KOPT-K1 (cell line): ENCODE data around the gene GRK5.

Experiments used
- H3K27ac ChIP-seq: fragments of 200-600 bp; sonication (generic); 2 replicates; pipeline ENCODE4 v1.5.1; 2016; ENCODE audit warnings: antibody characterized with exemption, mild to moderate bottlenecking, low read depth, low read length; ENCODE audit not compliant: poor library complexity, severe bottlenecking
- H3K36me3 ChIP-seq: fragments of 200-600 bp; sonication (generic); 2 replicates; pipeline ENCODE4 v1.5.1; 2017; ENCODE audit warnings: antibody characterized with exemption, mild to moderate bottlenecking, low read length, moderate library complexity; ENCODE audit not compliant: insufficient read depth
- H3K9me3 ChIP-seq: fragments of 200-600 bp; sonication (generic); 2 replicates; pipeline ENCODE4 v1.5.1; 2017; ENCODE audit warnings: antibody characterized with exemption, low read length, mild to moderate bottlenecking; ENCODE audit not compliant: insufficient read depth, poor library complexity, severe bottlenecking

The GRK5 gene

DNA sequence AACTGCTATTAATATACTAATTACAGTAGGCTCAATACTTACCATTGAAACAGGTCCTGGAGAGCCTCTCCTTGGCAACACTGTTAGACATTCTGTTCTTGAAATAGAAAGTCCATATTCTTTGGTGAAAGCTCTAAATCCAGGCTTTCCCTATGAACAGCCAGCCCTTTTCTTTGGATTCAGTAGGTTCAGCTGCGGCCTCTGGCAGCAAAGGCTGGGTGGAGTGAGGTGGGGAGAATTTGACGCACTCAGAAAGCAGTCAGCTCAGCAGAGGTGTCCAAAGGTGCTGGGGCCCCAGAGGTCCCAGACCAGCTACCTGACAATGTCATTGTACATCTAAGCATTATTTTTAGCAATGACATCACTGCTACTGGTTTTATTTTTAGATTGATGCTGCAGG is 146.1 kb downstream of the GRK5 start:
- Histone ChIP-seq H3K27ac (no peak overlapping the region), H3K36me3 (peaks cover 32% of the 10 kb centered on the region), H3K9me3 (peaks cover 43% of the 10 kb centered on the region)

DNA sequence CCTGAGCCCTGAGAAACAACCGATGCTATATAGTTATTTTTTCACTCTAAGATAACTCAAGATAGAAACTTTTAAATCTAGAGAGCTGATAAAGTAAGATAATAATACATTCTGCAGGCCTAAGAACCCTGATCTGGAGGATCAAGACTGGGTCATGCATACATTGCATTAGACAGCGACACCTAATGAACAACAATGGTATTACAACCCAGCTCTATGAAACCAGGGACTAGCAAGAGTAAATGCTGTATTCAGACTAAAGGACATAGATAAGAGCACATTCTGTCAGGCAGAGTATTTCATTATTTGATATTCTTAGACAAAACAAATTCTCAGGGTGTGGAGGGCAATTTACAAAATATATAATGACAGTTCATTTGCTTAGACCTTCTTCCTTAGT is 148.6 kb downstream of the GRK5 start:
- no peak overlapping the region for H3K27ac ChIP-seq
- peaks cover 13% of the 10 kb centered on the region for H3K36me3 ChIP-seq
- H3K9me3 ChIP-seq: peaks cover 30% of the 10 kb centered on the region

GRCh38 chr10:119357412-119358151 is 150.2 kb downstream of the GRK5 start:
- no peak overlapping the region for H3K27ac ChIP-seq
- peaks cover 18% of the 10 kb centered on the region for H3K9me3 ChIP-seq
- H3K36me3 ChIP-seq: no peaks in the 10 kb centered on the region

DNA sequence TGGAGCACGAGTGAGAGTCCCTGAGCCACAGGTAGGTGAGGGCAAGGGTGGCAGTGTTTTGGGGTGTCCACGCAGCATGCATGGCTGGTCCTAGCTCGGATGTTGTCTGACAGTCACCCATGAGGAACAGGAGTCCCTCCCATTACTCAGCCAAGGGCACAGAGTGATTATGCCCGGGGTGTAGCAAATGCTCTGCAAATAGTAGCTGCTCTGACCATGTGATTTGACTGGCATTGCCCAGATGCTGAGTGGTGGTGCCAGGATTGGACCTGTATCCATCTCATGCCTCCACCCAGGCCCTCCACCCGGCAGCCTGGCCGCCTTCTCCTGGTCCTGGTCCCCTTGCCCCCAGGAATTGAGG is 150.8 kb downstream of the GRK5 start:
- Histone ChIP-seq H3K9me3 (peaks cover 18% of the 10 kb centered on the region), H3K27ac (no peak overlapping the region), H3K36me3 (no peaks in the 10 kb centered on the region)

- Histone ChIP-seq H3K9me3 (peaks cover 18% of the 10 kb centered on the region), H3K36me3 (no peaks in the 10 kb centered on the region), H3K27ac (no peak overlapping the region)
Observed at GRCh38 chr10:119358567-119358966, 151.2 kb downstream of the GRK5 start.

GRCh38 chr10:119359025-119359424 is 151.7 kb downstream of the GRK5 start:
- Histone ChIP-seq H3K9me3 (peaks cover 18% of the 10 kb centered on the region), H3K27ac (no peak overlapping the region)

GRCh38 chr10:119360181-119360921 is 153.0 kb downstream of the GRK5 start:
- Histone ChIP-seq H3K36me3 (no peaks in the 10 kb centered on the region), H3K9me3 (peaks cover 13% of the 10 kb centered on the region), H3K27ac (no peak overlapping the region)

More at GRCh38 chr10:119359025-119359424, 151.7 kb downstream of the GRK5 start:
- H3K36me3 ChIP-seq: no peaks in the 10 kb centered on the region

- Histone ChIP-seq H3K36me3 (peaks cover 6% of the 10 kb centered on the region; the same call in 1 of the 2 replicates), H3K27ac (no peak overlapping the region), H3K9me3 (peaks cover 6% of the 10 kb centered on the region)
Observed at GRCh38 chr10:119361037-119361436, 153.7 kb downstream of the GRK5 start.

DNA sequence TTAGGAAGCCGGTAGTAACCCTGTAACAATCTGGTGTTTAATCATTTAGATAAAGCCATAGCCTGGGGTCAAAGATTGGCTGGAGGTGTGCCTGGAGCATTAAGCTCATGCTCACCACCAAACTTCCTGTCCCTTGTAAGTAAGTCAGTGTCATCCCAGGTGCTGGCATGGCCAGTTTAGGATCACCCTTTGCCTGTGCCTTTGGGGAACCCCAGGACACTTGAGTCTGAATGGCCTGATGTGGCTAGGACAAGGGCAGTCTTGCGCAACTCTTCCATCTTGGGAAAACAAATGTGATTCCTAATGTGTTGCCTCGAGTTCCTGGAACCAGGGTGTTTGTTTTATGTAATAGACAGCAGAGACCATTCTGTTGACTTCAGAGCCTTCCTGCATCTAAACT is 154.8 kb downstream of the GRK5 start:
- peaks cover 7% of the 10 kb centered on the region; the same call in 1 of the 2 replicates for H3K36me3 ChIP-seq
- H3K9me3 ChIP-seq: no peaks in the 10 kb centered on the region
- H3K27ac ChIP-seq: no peak overlapping the region

- Histone ChIP-seq H3K36me3 (peaks cover 7% of the 10 kb centered on the region; the same call in 1 of the 2 replicates), H3K27ac (no peak overlapping the region), H3K9me3 (no peaks in the 10 kb centered on the region)
Observed at GRCh38 chr10:119364645-119365600, 157.6 kb downstream of the GRK5 start.

DNA sequence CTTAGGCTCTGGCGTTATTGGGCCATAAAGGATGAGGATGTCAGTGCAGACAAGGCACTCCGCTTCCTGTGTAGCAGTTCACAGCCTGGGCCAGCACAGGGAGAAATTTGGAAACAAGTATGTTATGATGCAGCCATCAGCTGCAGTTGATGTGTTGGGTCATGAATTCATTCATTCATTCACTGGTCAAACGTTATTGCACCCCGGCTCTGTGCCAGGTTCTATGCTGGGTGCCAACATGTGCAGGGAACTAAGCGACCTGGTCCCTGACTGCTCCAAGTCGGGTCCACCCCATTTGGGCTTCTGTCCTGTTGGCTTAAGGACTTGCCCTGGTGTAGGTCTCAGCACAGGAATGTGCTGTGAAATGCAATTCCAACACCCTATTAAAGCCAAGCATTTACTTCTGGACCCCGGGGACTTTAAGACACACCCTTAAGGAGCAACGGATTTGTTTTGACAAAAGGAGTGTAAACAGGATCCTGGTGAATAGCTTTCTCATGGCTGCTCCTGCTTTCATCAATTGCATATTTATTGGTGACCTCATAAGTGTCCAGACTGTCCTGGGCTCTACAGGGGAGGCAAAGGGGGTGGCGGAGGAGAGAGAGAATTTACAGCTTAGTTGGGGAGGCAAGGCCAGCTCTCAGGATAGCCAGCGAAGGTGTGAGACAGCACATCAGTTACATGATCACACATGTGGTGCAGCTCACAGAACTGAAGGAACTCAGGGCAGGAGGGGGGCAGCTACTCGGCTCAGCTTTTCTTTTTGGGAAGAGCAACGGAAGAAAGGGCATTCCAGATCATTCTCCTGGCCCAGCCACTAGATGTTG is 158.6 kb downstream of the GRK5 start:
- no peak overlapping the region for H3K27ac ChIP-seq
- H3K36me3 ChIP-seq: peaks cover 7% of the 10 kb centered on the region; the same call in 1 of the 2 replicates

GRCh38 chr10:119367841-119368549 is 160.6 kb downstream of the GRK5 start:
- Histone ChIP-seq H3K9me3 (no peaks in the 10 kb centered on the region), H3K36me3 (peaks cover 7% of the 10 kb centered on the region; the same call in 1 of the 2 replicates), H3K27ac (no peak overlapping the region)

More for the DNA sequence above, 158.6 kb downstream of the GRK5 start:
- no peaks in the 10 kb centered on the region for H3K9me3 ChIP-seq

- H3K27ac ChIP-seq: no peak overlapping the region
- H3K9me3 ChIP-seq: no peaks in the 10 kb centered on the region
- H3K36me3 ChIP-seq: peaks cover 7% of the 10 kb centered on the region; the same call in 1 of the 2 replicates
Observed at GRCh38 chr10:119368581-119368980, 161.2 kb downstream of the GRK5 start.
